Left ventricle myocardium superior (tissue), 1 donor: ENCODE data around the gene PFKL. TPM values are rescaled to one million over a fixed set of nuclear protein-coding genes. Genes with fewer than 3 reads are reported as not detected.

ENCODE experiments used
- ATAC-seq: fragments of 200-7000 bp; cut with Tn5 transposase; one replicate; pipeline ENCODE4 v1.9.1; 2020; ENCODE audit warnings: mild to moderate bottlenecking, moderate library complexity
- DNase-seq: peaks from one replicate; pipeline ENCODE4 v3.0.0-alpha.2; 2020
- intact Hi-C: fragments of 100-400 bp; cut with micrococcal nuclease; formaldehyde crosslinking; loops from one replicate; pipeline ENCODE4 v1.11.0; 2022
- total RNA-seq: library from RNA; stranded (reverse); fragmentation: NEBNext Ultra II Directional; extraction: Animal tissue kit (Norgen Biotek cat#: 25700); gene quantifications from one replicate; pipeline ENCODE4 v1.2.1, GENCODE V29; 2021
- donor health status: DM: no; HTN: yes; CAD: no; lungs with severe emphysema.

Gene PFKL
- total RNA-seq, 1 donor from 2014 or later, result 46.1 TPM

DNA sequence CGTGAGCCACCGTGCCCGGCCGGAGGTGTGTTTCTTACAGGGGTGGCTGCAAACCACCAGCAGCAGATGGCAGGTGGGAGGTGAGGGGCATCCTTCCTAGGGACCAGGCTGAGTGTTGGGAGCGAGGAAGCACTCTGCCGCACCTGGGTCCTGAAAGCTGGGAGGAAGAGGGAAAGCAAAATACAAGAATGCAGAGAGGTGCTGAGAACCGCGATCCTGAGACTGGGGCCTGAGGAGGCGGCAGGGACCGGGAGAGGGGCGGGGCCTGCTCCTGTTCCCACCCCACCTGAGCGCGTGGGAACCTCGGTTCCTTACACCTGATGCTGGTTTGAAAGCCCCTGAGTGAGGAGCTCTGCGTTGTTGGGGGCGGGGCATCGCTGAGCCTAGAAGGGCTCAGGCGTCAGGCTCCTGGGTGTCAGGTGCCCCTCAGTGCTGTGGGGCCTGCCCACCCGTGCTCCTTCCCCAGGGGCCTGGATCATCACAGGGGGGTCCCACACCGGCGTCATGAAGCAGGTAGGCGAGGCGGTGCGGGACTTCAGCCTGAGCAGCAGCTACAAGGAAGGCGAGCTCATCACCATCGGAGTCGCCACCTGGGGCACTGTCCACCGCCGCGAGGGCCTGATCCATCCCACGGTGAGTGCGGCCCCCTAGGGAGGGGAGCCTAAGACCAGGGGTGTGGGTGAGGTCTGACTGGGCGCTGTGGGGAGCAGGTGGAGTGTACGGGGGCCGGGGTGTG is 69.0 kb downstream of the PFKL start:
- ATAC-seq (no peak), DNase-seq (no peak)
- intact Hi-C loops, result no loop called here

DNA sequence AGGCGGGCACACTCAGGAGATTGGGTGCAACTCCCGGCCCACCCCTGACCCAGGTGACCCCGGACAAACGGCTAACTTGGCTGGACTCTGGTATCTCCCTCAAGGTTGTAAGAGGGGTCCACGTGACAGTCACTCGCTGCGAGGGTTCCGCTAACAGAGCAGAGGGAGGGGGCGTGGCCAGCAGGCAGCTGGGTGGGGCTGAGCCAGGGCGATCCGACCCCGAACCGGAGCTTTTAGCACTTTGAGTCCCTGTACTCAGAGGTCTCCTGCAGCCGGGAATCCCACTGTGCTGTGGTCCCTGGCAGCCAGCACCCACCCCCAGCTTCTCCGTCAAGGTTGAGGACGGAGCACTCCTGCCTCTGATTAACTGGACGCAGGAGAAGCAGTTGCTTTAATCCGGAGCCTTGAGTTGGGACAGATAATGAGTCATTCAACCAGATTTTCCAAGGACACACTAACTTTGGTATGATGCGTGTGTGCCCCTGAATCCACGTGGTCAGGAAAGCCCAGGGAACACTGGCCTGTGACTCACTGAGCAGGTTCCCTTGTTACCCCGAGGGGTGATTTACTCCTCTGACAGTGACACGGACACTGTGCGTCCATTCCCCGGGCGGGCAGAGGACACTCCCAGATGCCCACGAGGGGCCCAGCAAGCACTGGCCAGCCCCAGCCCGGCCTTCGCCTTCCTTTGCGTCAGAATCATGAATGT is 70.3 kb downstream of the PFKL start:
- DNase-seq, result no peak
- ATAC-seq, result peak; percentile 43
- intact Hi-C loops, result no loop called here

DNA sequence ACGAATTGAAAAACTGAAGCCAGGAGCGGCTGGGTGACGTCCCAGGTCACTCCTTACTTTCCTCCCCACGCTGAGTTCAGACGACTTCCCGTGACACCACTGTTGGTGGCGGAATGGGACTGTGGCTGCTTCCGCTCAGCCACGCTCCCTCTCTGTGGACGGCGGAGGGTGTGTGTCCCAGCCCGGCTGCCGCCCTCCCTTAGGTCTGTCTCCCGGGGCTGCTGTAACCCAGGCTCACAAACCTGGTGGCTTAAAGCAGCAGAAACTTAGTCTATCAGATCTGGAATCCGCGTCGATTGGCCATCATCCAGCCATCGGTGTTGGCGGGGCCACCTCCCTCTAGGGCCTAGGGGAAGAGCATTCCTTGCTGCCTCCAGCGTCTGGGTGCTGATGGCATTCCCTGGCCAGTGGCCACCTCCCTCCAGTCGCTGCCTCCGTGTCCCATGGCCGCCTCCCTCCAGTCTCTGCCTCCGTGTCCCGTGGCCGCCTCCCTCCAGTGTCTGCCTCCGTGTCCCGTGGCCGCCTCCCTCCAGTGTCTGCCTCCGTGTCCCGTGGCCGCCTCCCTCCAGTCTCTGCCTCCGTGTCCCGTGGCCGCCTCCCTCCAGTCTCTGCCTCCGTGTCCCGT is 71.0 kb downstream of the PFKL start:
- DNase-seq (no peak), ATAC-seq (no peak)
- intact Hi-C loops, result no loop called here

DNA sequence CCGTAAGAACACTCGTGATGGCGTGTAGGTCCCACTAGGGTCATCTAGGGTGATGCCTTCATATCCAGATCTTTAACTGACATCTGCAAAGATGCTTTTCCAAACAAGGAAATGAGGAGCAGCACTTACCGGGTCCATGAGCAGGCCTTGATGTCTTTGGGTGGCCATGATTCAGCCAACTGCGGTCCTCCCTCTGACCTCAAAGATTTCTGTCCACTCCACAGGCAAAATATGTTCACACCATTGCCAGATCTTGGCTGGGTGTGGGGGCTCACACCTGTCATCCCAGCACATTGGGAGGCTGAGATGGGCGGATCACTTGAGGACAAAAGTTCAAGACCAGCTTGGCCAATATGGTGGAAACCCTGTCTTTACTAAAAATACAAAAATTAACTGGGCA is 71.7 kb downstream of the PFKL start:
- no peak for ATAC-seq
- DNase-seq, result no peak
- intact Hi-C loops, result no loop called here

DNA sequence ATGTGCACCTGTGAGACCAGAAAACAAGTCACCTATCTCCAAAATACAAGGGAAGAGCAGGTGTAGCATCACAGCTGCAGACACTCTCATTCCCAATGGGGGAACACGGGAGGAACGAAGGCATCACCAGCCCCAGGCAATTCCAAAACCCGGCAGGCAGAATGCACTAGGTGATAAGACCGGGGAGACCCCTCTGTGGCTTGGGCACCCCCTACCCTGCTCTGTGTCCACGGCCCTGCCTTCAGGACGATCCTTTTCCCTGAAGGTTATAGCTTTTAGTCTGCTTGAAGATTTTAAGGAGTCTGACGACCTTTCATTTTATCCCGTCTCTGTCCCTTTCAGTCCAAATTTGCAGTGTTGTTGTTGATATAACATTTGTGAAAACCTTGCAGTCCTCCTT is 72.8 kb downstream of the PFKL start:
- DNase-seq (no peak), ATAC-seq (no peak)
- intact Hi-C loops, result no loop called here

DNA sequence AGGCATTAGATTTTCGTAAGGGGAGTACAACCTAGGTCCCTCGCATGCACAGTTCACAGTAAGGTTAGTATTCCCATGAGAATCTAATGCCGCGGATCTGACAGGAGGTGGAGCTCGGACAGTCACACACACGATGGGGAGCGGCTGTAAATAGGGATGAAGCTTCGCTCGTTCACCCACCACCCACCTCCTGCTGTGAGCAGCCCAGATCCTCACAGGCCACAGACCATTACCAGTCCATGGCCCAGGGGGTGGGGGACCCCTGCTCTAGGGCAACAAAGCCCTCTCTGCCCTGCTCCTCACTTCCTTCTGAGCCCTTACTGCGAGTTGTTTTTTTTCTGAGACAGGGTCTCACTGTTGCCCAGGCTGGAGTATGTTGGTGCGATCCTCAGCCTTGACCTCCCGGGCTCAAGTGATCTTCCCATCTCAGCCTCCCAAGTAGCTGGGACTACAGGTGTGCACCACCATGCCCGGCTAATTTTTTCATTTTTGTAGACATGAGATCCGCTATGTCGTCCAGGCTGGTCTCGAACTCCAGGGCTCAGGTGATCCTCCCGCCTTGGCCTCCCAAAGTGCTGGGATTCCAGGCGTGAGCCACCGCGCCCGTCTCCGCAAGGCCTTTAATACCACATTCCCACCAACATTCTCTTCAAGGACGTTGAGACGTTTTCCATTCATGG is 74.9 kb downstream of the PFKL start:
- ATAC-seq (no peak), DNase-seq (no peak)
- intact Hi-C loops, result no loop called here

DNA sequence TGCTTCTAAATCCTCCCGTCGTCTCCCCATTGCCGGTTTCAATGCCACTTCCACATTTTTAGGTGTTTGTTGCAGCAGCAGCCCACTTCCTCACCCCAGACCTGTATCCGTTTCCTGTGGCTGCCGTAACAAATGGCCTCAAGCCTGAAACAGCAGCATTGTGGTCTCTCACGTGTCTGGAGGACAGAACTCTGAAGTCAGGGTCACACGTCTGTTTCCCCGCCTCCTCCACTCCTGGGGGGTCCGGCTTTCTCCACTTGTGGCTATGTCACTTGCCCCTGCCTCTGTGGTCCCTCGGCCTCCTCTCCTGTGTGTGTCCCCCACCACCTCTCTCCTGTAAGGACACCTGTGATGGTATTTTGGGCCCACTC is 75.4 kb downstream of the PFKL start:
- intact Hi-C loops, result no loop called here
- no peak for DNase-seq
- peak; percentile 22 for ATAC-seq

DNA sequence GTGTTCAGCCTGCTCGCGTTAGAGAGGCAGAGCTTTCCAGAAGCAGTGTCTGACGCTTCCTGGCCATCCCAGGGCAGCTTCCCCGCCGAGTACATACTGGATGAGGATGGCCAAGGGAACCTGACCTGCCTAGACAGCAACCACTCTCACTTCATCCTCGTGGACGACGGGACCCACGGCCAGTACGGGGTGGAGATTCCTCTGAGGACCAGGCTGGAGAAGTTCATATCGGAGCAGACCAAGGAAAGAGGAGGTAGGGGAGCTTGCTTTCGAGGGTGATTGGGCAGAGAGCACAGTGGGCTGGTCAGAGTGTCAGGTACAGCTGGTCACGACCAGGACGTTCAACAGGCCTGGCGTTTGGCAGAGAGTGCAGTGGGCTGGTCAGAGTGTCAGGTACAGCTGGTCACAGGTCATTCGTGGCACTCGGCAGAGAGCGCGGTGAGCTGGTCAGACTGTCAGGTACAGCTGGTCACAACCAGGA is 75.9 kb downstream of the PFKL start:
- DNase-seq (peak; percentile 17), ATAC-seq (no peak)
- intact Hi-C loops, result no loop called here

DNA sequence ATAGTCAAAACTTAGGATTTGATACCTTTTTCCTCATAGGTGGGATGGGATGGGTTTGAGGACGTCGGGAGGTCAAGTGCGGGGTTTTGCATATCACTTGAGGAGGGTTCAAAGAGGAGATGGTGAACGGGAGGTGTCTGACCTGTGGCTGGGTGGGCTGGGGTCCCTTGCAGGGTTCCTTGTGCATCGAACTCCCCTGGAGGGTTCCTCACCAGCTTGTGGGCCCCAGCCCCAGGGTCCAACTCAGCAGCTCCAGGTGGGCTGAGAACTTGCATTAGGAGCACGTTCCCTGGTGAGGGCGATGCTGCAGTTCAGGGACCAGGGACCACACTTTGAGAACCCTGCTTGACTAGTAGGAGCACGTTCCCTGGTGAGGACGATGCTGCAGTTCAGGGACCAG is 76.8 kb downstream of the PFKL start:
- DNase-seq (no peak), ATAC-seq (no peak)
- intact Hi-C loops, result no loop called here

Other genes with a start within 250 kb of the PFKL start
- 8.7 TPM for gene PWP2, start 192.7 kb upstream of the PFKL start, total RNA-seq
- 141 TPM for gene GATD3, start 166.4 kb upstream of the PFKL start, total RNA-seq
- 4.4 TPM for gene ICOSLG, start 59.1 kb upstream of the PFKL start, total RNA-seq
- not detected for gene DNMT3L, start 38.2 kb upstream of the PFKL start, total RNA-seq
- not detected for gene AIRE, start 14.2 kb upstream of the PFKL start, total RNA-seq
- 14.9 TPM for gene CFAP410, start 39.3 kb downstream of the PFKL start, total RNA-seq
- gene TRPM2, start 53.6 kb downstream of the PFKL start, total RNA-seq, result 1.5 TPM
- 2.1 TPM for gene LRRC3, start 155.5 kb downstream of the PFKL start, total RNA-seq
- gene KRTAP10-1, start 240.1 kb downstream of the PFKL start, total RNA-seq, result not detected